PC-9 (cell line): ENCODE data around the gene OR52B4.

ENCODE experiments used
- CTCF ChIP-seq: fragments of 200-600 bp; sonication (generic); conservative IDR thresholded peaks from 2 replicates; pipeline ENCODE4 v1.6.1; 2017; ENCODE audit warnings: mixed run types, antibody characterized with exemption, mild to moderate bottlenecking, moderate library complexity
- EZH2 ChIP-seq: fragments of 200-600 bp; sonication (generic); IDR thresholded peaks from 2 replicates; pipeline ENCODE4 v1.8.0; 2017; ENCODE audit warnings: antibody characterized with exemption, low read depth

- TF ChIP-seq CTCF (no peak), EZH2 (no peak)
Observed at GRCh38 chr11:4416816-4417215, 48.6 kb upstream of the OR52B4 start.
